Measurements from ENCODE around the gene OR2Y1.

- TF ChIP-seq CTCF (IDR thresholded peaks at IDR 0.05) (no peak), POLR2A (IDR thresholded peaks at IDR 0.05) (no peak)
Measured at GRCh38 chr5:180779985-180780610, 40.2 kb upstream of the OR2Y1 start.

Measured in prostate gland (tissue), 2 donors.